NCI-H226 (cell line): Measurements from ENCODE around the gene HIC2.
"Not testable (repeated sequence)": the region's sequence is repeated elsewhere in the genome, so short reads cannot be mapped to it uniquely, and the experiment has no call there.

Source experiments
- DNase-seq: peaks from one replicate; pipeline ENCODE4 v3.0.0-alpha.2; 2015

The HIC2 gene

DNA sequence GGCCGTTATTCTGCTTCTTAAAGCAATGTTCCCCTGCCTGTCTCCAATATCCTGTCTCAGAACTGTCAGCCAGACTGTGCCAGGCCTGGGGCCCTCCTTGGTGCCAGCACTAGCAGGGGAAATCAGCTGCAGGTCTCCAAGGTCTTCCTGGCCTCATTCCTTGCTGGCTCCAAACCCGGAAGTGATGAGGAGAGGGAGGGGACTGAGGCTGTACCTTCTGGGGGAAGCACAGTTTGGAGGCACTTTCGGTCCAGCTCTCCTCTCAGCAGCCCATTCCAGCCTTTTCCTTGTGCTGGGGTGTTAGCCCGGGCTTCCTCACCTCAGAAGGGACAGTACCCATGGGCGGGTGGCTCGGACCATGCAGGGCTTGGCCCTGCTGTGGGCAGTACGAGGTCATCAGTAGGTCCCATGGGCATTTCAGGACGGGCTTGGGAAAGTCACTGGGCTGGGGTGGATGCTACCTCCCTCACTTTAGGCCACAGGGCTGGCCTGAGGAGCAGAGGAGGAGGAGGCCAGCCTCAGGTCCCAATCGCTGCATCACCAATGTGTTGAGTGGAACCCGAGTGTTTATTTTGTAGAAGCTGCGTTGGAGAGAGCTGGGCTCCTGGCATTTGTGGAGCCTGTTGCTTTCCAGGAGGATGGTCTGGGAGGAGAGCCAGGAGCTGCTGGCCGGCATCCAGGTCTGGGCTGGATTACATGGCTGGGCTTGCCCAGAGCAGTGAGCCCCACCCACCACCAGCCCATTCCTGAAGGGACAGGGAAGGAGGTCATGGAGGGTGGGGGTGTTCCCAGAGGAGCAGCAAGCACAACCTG is 19.0 kb downstream of the HIC2 start:
- not testable (repeated sequence) for DNase-seq

DNA sequence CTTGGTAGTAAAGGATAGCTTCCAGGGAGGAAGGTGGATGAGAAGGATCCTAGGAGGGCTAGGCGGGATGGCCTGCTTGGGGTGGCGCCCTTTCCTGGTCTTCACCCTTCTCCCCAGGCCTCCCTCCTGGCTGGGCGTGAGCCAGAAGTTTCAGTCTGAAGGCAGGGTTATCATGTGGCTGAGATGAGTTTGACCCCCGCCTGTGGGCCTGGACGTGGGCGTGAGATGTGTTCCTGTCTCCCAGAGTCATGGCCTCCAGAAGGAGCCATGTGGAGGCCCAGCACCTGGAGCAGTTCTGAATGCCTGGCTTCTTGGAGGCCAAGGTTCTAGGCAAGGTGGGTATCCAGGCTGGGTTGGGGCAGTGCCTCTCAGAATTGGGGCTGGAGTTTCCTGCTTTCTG is 20.8 kb downstream of the HIC2 start:
- DNase-seq = not testable (repeated sequence)

DNA sequence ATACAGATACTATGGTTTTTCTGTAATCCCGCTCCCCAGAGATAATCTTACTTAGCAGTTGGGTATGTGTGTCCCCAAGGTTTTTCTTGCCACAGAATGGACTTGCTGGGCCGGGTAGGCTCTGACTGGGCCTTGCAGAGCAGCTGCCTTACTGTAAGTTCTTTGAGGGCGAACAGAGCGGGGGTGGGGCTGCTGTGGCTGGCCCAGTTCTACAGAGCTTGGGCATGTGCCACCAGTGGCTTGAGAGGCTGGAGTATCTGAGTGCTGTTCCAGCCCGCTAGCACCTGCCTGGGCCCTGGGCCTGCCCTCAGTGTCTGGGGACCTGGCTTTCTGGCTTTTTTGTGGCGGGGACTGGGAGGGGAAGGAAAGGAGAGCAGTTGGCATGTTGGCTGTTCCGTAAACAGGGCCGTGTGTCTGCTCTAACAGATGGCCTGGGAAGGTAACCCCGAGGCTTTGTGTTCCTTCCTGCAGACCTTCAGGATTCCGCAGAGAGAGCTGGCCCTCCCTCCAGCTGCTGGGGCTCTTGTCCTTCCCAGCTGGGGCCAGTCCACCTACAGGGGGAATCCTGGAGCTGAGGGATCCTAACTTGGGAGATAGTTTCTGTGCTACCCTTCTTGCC is 23.0 kb downstream of the HIC2 start:
- not testable (repeated sequence) for DNase-seq

DNA sequence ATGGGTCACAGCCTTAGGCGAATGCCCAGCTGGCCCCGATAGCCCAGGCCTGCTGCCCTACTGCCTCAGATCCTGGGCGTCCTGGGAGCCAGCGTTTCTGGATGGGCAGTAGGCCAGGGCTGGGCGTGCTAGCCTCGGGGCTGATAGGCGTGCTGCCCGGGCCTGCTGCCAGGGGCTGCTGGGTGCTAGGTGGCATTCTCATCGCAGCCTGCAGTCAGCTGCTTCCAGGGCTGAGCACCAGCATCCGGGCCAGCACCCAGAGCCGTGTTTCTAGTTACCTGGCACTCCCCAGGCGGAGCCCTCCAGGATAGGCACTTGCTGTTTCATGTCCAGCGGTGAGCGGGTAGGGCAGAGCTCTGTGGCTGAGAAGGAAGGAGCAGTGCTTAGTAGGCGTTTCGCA is 23.5 kb downstream of the HIC2 start:
- not testable (repeated sequence) for DNase-seq

DNA sequence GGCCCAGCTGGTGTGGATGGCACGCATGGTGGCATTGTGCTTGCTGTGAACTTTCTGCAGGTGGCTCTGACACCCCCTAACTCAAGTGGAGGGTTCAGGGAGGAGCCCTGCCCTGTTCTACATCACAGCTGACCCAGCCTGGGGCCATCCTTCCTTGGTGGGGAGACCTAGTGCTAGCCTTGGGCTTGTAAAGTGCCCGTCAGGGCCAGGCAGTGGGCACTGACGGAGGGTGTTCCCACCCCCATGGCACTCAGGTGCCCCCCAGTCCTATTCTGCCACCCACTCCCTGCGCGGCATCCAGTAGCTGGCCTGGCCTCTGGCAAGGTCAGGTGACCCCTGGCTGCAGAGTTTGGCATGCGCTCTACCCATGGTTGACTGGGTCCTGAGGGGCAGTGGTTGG is 24.0 kb downstream of the HIC2 start:
- not testable (repeated sequence) for DNase-seq

DNA sequence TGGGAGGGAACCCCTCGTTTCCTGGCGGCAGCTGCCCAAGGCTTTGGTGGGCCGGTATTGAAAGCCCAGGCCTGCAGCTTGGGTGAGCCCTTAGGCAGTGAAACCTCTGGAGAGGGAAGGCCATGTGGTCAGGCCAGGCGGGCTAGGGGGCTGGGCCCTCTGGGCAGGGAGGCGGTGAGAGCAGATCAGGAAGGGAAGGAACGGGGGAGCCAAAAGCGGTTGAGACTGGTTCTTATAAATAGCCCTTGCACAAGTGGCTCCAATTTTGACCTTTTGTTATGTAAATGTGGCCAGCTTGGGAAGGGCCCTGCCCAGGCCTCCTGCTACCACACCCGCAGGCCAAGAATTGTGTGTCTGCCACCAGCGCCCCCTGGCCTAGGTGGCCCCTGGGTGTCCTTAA is 25.0 kb downstream of the HIC2 start:
- not testable (repeated sequence) for DNase-seq

DNA sequence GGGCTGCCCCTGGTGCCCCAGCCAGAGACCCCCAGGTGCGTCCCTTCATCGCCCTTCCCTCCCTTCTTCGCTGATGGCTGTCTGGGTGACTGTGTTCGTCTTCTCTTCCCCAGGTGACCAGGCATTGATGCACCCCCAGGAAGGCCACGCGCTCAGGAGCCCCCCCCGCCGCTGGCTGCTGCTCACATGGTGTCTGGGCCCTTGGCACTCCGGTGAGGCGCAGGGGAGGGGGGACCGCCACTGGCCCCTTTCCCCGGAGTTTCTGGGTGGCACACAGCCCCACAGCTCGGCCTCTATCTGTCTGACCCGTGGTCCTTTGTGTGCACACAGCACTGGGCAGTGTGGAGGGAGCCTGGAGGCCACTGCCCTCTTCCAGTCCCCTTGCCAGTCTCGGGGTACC is 25.5 kb downstream of the HIC2 start:
- DNase-seq = not testable (repeated sequence)

DNA sequence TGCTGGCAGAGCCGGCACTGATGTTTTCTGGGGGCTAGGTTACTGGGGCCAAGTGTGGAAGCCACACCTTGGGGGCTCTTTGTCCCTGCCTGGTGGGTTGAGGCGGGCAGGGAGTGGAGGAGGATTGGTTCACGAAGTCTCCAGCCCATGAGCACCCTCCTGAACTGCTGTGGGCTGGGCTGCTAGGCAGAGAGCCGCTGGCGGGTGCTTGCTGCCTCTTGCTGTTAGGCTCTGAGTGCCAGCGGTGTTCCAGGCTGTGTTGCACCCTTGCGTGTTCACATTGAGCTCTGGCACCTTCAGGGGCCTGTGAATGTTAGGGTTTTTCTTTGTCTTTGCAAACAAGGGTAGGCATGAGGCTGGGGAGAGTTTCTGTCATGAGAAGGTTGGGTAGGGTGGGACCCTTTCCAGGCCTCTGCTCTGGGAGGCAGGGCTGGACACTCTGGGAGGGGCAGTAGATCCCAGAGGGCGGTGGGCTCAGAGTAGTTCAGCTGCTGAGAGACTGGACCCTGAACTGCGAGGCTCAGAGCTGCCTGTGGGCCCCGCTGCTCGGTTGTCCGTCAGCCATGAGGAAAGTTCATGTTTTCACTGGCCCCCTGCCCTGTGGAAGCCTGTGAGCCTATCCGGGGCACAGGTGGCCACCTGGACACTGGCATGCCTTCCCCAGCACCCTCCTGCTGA is 26.0 kb downstream of the HIC2 start:
- no peak for DNase-seq

DNA sequence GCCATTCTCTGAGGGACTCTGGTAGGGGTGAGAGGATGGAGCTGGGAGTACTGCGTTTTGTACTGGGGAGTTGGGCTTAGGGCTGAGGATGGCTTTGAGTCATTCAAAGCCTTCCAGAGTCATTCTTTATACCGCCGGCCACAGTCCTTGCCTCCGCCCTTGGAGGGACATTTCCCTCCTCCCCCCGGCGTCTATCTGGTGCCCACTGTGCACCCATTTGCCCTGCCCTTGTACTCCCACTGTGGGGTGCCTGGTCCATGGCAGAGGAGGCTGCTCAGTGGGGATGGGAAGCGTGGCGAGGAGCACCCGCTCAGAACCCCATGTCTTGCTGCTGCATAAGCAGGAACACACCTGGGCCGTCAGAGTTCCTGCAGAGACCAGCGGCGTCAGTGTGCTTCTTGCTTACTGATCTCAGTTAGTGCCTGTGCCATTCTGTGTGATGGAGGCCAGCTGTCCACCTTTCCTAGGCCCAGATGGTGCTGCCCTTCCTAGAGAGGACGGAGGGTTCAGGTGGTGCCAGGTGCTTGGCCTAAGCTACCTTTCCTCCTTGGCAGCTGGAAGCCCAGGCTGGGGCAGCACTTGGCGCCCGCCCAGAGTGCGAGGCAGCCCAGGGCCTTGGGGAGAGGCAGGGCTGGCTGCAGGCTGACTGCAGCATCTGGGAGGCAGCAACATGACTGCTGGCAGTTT is 26.7 kb downstream of the HIC2 start:
- DNase-seq = no peak

DNA sequence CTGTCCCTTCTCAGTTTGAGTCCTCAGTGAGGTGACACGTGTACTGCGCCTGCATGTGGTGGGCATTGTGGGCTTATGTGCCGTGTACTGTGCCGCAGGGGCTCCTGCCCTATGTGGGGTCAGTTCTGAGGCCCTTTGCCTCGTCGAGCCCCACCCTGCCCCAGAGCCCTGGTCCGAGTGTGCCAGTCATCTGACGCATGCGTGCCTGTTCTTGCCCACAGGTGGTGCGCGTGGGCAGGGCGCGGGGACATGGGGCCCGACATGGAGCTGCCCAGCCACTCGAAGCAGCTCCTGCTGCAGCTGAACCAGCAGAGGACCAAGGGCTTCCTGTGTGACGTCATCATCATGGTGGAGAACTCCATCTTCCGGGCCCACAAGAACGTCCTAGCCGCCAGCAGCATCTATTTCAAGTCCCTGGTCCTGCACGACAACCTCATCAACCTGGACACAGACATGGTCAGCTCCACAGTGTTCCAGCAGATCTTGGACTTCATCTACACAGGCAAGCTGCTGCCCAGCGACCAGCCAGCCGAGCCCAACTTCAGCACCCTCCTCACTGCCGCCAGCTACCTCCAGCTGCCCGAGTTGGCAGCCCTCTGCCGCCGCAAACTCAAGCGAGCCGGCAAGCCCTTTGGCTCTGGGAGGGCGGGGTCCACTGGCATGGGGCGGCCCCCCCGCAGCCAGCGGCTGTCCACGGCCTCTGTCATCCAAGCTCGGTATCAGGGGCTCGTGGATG is 27.7 kb downstream of the HIC2 start:
- no peak for DNase-seq

DNA sequence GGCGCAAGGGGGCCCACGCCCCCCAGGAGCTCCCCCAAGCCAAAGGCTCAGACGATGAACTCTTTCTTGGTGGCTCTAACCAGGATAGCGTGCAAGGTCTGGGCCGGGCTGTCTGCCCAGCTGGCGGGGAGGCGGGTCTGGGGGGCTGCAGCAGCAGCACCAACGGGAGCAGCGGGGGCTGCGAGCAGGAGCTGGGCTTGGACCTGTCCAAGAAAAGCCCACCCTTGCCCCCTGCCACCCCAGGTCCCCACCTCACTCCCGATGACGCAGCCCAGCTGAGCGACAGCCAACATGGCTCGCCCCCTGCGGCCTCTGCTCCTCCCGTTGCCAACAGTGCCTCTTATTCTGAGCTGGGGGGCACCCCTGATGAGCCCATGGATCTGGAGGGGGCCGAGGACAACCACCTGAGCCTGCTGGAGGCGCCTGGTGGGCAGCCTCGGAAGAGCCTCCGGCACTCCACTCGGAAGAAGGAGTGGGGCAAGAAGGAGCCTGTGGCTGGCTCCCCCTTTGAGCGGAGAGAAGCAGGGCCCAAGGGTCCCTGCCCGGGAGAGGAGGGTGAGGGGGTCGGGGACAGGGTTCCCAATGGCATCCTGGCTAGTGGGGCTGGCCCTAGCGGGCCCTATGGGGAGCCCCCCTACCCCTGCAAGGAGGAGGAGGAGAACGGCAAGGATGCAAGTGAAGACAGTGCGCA is 28.4 kb downstream of the HIC2 start:
- no peak for DNase-seq

DNA sequence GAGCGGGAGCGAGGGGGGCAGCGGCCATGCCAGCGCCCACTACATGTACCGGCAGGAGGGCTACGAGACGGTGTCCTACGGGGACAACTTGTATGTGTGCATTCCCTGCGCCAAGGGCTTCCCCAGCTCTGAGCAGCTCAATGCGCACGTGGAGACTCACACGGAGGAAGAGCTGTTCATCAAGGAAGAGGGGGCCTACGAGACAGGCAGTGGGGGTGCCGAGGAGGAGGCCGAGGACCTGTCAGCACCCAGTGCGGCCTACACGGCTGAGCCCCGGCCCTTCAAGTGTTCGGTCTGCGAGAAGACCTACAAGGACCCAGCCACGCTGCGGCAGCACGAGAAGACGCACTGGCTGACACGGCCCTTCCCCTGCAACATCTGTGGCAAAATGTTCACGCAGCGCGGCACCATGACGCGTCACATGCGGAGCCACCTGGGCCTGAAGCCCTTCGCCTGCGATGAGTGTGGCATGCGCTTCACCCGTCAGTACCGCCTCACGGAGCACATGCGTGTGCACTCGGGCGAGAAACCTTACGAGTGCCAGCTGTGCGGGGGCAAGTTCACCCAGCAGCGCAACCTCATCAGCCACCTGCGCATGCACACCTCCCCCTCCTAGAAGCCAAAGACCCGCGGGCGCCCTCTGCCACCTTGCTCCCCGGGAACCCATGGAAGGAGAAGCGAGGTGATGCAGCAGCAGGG is 29.1 kb downstream of the HIC2 start:
- DNase-seq = no peak

DNA sequence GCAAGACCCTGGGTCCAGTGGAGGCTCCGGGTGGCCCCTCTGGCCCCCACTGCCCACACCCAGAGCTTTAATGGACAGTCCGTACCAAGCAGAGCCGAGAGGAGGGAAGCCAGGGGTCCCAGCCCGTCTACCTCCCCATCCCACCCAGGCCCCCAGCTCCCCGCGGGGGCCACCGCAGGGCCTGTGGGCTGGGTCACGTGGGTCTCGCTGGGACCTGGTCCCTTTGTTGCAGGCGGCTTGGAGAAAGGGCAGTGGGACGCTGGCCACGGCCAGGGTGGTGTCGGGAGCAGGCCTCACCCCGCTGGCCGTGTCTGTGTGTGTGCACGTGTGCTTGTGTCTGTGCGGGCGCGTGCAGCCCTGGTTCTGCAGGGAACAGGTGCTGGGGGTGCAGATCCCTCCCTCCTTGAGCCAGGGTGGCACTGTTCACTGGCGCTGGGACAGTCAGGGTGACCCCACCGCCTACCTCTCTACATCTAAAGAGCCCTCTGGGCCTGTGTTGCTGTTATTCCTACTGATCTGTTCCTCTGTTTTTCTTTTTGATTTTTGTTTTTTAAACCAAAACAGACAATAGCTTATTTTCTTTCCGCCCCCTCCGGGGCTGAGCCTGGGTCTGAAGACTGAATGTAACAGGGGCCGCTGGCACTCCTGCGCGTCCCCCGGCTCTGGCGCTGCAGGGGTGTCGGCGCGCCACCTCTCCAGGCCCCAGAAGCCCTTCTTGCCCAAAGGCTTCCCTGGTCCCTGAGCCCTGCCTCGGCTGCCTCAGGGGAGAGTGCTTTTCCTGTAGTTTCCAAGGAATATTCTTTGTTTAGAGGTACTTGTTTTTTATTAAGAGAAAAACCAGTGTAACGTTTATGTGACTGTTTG is 29.9 kb downstream of the HIC2 start:
- no peak for DNase-seq

DNA sequence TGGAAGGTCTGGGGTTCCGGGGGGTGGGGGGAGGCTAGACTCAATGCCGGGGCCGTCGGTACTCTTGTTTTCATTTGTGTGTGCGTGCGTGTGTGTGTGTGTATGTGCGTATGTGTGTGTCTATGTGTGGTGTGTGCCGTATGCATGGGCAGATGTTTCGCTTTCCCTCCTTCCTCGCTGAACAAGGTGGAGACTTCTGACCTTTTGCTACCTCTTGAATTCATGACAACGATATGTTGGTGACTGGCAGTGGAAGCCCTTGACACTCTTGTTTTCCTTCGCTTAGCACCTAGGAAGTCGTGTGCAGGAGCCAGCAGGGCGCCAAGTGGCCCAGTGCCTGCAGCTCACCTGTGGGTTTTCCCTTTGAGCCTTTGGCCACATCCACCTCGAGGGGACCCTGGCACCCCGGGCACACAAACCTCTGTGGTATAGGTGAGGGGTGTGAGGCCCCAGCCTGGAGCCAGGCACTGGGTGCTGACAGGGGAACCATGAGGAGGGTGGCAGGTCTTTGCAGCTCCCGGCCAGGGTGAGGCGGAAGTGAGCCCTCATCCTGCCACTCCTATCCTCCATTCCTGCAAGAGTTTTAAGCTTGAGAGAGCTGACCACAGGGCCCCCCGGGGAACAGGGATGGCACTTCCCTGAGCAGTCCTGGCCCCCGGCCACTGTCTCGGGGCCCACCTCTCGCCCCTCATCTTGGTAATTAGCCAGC is 30.7 kb downstream of the HIC2 start:
- DNase-seq = no peak

DNA sequence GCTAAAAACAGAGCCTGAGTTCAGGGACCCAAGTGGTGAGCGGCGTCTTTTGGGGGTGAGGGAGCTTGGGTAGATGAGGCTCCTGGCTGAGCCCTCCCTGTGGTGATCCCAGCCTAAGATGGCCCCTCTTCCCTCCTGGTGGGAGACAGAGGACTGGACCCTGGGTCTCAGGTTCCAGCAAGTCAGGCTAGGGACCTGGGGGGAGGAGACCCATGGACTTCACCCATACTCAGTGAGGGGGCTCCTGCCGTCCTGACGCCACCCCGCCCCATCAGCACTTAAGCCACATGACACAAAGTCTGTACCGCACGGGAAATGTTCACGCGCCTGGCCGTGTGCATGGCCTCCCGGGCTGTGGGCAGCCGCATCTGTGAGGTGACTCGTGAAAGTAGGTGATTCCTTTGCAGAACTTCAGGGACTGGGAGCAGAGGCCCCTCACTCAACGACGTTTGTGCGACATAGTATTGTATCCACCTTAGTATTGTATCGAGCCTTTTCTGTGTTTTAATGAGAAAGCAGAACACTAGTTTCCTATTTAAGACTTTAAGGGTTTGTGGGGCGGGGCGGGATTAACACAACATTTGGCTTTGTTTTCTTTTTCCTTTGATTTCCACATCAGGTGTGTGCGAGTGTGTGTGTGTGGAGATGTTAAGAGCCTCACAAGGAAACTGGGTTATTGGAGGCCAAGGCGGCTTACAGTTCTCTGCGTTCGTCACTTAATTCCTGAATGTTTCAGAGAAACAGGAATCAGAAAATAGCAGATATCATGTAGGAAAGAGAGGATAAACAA is 31.7 kb downstream of the HIC2 start:
- DNase-seq = no peak

DNA sequence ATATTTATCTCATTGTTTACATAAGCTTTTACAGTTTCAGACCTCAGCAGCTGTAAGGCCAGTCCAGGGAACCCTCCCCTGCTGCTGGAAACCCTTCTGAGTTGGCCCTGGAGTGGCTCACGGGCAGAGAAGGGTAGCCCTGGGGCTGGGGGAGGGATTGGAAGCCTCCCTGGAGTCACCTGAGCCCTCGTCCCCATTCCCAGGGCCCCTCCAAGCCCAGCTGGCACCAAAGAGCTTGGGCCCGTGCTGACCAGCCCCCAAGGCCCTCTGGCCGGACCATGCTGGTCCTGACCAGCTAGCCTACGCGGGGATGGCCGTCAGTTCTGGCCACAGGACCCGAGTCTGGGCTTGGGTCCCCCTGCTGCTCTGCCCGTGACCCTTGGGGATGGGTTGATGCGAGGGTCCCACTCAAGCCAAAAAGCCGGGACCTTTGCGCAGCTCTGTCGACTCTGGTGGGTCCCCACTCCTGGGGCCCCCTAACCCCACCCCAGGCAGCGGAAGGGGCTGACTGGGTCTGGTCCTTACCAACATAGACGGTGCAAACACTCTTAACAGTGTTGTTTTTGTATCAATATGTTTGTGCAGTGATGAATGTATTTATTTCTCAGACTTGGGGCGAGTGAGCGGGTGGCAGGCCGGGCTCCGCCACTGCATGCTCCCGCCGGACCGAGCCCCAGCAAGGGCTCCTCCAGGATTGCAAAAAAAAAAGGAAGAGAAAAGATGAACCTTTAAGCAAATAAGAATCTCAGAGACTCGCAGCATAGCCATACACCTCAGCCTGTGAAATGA is 32.6 kb downstream of the HIC2 start:
- no peak for DNase-seq

DNA sequence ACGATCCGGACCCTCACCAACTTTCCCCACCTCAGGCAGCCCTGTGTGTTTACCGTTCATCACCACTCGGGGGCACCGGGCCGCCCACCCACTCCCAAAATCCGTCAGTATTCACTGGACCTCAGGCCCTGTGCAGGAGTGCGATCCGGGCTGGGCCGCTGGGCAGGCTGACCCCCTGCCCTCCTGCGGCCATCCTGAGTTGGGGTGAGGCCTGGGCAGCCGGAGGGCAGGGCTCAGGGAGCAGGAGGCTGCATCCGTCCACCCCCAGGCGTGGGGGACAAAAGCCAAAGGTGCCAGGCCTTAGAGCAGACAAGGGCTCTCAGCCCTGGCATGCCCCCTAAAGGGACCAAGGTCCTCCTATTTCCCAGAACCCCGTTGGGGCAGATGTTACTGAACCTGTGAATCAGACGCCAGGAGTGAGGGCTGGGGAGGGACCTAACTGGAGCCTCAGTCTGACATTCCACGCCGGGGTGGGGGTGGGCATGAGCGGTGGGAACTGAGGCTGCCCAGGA is 33.2 kb downstream of the HIC2 start:
- no peak for DNase-seq

DNA sequence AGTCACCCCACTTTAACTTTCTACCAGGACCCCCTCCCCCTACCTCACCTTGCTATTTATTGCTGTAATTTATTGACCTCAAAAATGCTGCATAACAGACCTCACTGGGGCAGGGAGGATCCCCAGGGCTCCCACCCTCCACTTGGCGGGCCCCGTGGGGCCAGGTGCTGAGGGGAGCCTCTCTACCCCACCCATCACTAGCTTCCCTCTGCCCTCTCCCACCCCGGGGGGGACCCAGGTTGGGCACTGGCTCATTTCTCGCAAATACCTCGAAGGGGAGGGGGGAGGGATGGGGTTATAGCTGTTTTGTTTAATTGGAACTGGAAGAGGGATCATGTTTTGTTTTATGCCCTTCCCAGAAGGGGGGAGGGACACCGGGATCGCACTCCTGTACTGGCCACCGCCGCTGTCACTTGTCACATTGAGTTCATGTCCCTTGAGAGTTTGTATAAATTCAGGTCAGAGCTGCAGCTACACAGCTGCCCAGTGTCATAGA is 33.7 kb downstream of the HIC2 start:
- DNase-seq = no peak
